Measurements from ENCODE around the gene JAK1.

JAK1 gene

GRCh38 chr1:64976361-64976760, 10.0 kb upstream of the JAK1 start:
- Histone ChIP-seq H3K79me2 (ENCODE audit: low read length) (no peaks in the 10 kb centered on the region), H3K4me3 (ENCODE audit: low read length) (no peak overlapping the region), H3K27me3 (ENCODE audit: low read depth, low read length) (no peaks in the 10 kb centered on the region), H3K27ac (ENCODE audit: low read length) (no peak overlapping the region), H3K9me3 (ENCODE audit: insufficient read depth, low read length) (no peaks in the 10 kb centered on the region), H4K20me1 (ENCODE audit: insufficient read depth, low read length) (no peaks in the 10 kb centered on the region), H3K4me2 (ENCODE audit: low read length) (no peak overlapping the region), H2AFZ (ENCODE audit: low read depth, low read length) (no peak overlapping the region), H3K36me3 (replicated peaks; ENCODE audit: low read depth, low read length) (no peaks in the 10 kb centered on the region), H3K9ac (ENCODE audit: low read length) (no peak overlapping the region), H3K4me1 (ENCODE audit: low read length) (no peaks in the 10 kb centered on the region)
- TF ChIP-seq CTCF (IDR thresholded peaks at IDR 0.05; ENCODE audit: low read depth, low read length): no peak
- no peak for TF ChIP-seq EZH2phosphoT487 (IDR thresholded peaks at IDR 0.05; ENCODE audit: low read depth)

GRCh38 chr1:64975740-64976139, 9.4 kb upstream of the JAK1 start:
- no peak overlapping the region for H2AFZ ChIP-seq (ENCODE audit: low read depth, low read length)
- no peak overlapping the region for H3K9ac ChIP-seq (ENCODE audit: low read length)
- H4K20me1 ChIP-seq (ENCODE audit: insufficient read depth, low read length): no peaks in the 10 kb centered on the region
- no peaks in the 10 kb centered on the region for H3K4me1 ChIP-seq (ENCODE audit: low read length)
- H3K27ac ChIP-seq (ENCODE audit: low read length): no peak overlapping the region
- TF ChIP-seq CTCF (IDR thresholded peaks at IDR 0.05; ENCODE audit: low read depth, low read length) (no peak), EZH2phosphoT487 (IDR thresholded peaks at IDR 0.05; ENCODE audit: low read depth) (no peak)
- H3K79me2 ChIP-seq (ENCODE audit: low read length): no peaks in the 10 kb centered on the region
- H3K27me3 ChIP-seq (ENCODE audit: low read depth, low read length): no peaks in the 10 kb centered on the region
- H3K4me3 ChIP-seq (ENCODE audit: low read length): no peak overlapping the region
- no peak overlapping the region for H3K4me2 ChIP-seq (ENCODE audit: low read length)
- H3K36me3 ChIP-seq (replicated peaks; ENCODE audit: low read depth, low read length): no peaks in the 10 kb centered on the region
- H3K9me3 ChIP-seq (ENCODE audit: insufficient read depth, low read length): no peaks in the 10 kb centered on the region

GRCh38 chr1:64975127-64975526, 8.8 kb upstream of the JAK1 start:
- Histone ChIP-seq H3K79me2 (ENCODE audit: low read length) (no peaks in the 10 kb centered on the region), H3K9ac (ENCODE audit: low read length) (no peak overlapping the region), H3K4me1 (ENCODE audit: low read length) (no peaks in the 10 kb centered on the region), H3K36me3 (replicated peaks; ENCODE audit: low read depth, low read length) (no peaks in the 10 kb centered on the region), H4K20me1 (ENCODE audit: insufficient read depth, low read length) (no peaks in the 10 kb centered on the region), H3K27me3 (ENCODE audit: low read depth, low read length) (no peaks in the 10 kb centered on the region), H3K4me3 (ENCODE audit: low read length) (no peak overlapping the region), H2AFZ (ENCODE audit: low read depth, low read length) (no peak overlapping the region), H3K27ac (ENCODE audit: low read length) (no peak overlapping the region), H3K9me3 (ENCODE audit: insufficient read depth, low read length) (no peaks in the 10 kb centered on the region), H3K4me2 (ENCODE audit: low read length) (no peak overlapping the region)
- TF ChIP-seq EZH2phosphoT487 (IDR thresholded peaks at IDR 0.05; ENCODE audit: low read depth) (no peak), CTCF (IDR thresholded peaks at IDR 0.05; ENCODE audit: low read depth, low read length) (no peak)

DNA sequence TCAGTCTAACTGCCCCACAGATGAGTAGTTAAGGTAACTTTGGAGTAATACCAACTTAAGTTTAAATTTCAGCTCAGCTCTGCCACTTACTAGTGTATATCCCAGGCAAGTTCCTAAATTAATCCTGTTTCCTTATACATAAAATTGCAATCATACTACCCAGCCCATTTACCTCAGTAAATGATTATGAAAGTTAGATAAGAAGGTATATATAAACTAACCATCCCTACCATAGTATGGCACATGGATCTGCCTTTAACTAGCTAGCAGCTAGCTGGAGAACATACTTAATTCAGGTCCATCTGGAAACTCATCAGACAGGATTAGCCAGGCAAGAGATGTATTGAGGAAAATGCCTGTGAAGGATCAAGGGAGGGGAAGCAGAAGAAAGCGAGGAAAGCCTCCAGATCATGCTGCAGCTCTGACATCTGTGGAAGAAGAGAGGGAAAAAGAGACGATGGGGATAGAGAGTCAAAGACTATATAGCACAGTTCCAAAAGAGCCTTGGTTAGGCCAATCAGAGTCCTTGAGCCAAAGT, 8.0 kb upstream of the JAK1 start:
- Histone ChIP-seq H3K4me1 (ENCODE audit: low read length) (no peaks in the 10 kb centered on the region), H3K4me2 (ENCODE audit: low read length) (no peak overlapping the region), H2AFZ (ENCODE audit: low read depth, low read length) (no peak overlapping the region), H3K9ac (ENCODE audit: low read length) (no peak overlapping the region), H3K27me3 (ENCODE audit: low read depth, low read length) (no peaks in the 10 kb centered on the region), H3K9me3 (ENCODE audit: insufficient read depth, low read length) (no peaks in the 10 kb centered on the region), H3K4me3 (ENCODE audit: low read length) (no peak overlapping the region), H3K36me3 (replicated peaks; ENCODE audit: low read depth, low read length) (no peaks in the 10 kb centered on the region), H3K27ac (ENCODE audit: low read length) (no peak overlapping the region), H4K20me1 (ENCODE audit: insufficient read depth, low read length) (no peaks in the 10 kb centered on the region), H3K79me2 (ENCODE audit: low read length) (no peaks in the 10 kb centered on the region)
- no peak for TF ChIP-seq CTCF (IDR thresholded peaks at IDR 0.05; ENCODE audit: low read depth, low read length)
- TF ChIP-seq EZH2phosphoT487 (IDR thresholded peaks at IDR 0.05; ENCODE audit: low read depth): no peak

All from OCI-LY3 (cell line).